Type B pancreatic cell (in vitro differentiated cells): ENCODE results near the gene RIMOC1. TPM values are rescaled to one million over a fixed set of nuclear protein-coding genes. Genes with fewer than 3 reads are reported as not detected.

Experiments used
- DNase-seq: peaks from one replicate; pipeline ENCODE4 v3.0.0; 2021; ENCODE audit warnings: mixed read lengths; ENCODE audit not compliant: unreplicated experiment; ENCODE audit errors: extremely low spot score
- H3K27ac Mint-ChIP-seq: 2 replicates; pipeline ENCODE4 v1.8.0; 2021; ENCODE audit warnings: mild to moderate bottlenecking, mixed read lengths
- H3K27me3 Mint-ChIP-seq: 2 replicates; pipeline ENCODE4 v1.8.0; 2021; ENCODE audit warnings: mixed read lengths
- H3K36me3 Mint-ChIP-seq: 2 replicates; pipeline ENCODE4 v1.8.0; 2021; ENCODE audit warnings: mixed read lengths
- H3K4me1 Mint-ChIP-seq: one replicate; pipeline ENCODE4 v1.8.0; 2021; ENCODE audit warnings: mixed read lengths; ENCODE audit not compliant: unreplicated experiment
- H3K4me3 Mint-ChIP-seq: 2 replicates; pipeline ENCODE4 v1.8.0; 2021; ENCODE audit warnings: mild to moderate bottlenecking, mixed read lengths
- H3K9me3 Mint-ChIP-seq: 2 replicates; pipeline ENCODE4 v1.8.0; 2021; ENCODE audit warnings: mixed read lengths
- CTCF ChIP-seq: fragments of 200-600 bp; sonication (generic); conservative IDR thresholded peaks from 2 replicates; pipeline ENCODE4 v1.5.0; 2021; ENCODE audit warnings: antibody characterized with exemption, mild to moderate bottlenecking
- total RNA-seq: library from RNA; stranded (reverse); gene quantifications from 2 replicates; pipeline ENCODE4 v1.2.1, GENCODE V29; 2021; ENCODE audit warnings: low replicate concordance

The RIMOC1 gene
- total RNA-seq, 1 donor from 2014 or later: 39.0 TPM

- no peak for DNase-seq
- peaks cover 18% of the 10 kb centered on the region for H3K4me1 Mint-ChIP-seq
- no peaks in the 10 kb centered on the region for H3K9me3 Mint-ChIP-seq
- peak overlapping the region; percentile 96 for H3K4me3 Mint-ChIP-seq
- TF ChIP-seq CTCF: no peak
- no peaks in the 10 kb centered on the region for H3K27me3 Mint-ChIP-seq
- H3K36me3 Mint-ChIP-seq: peaks cover 4% of the 10 kb centered on the region
- peak overlapping the region; percentile 91 for H3K27ac Mint-ChIP-seq
Measured at GRCh38 chr5:41869151-41869723, 34.9 kb upstream of the RIMOC1 start.

DNA sequence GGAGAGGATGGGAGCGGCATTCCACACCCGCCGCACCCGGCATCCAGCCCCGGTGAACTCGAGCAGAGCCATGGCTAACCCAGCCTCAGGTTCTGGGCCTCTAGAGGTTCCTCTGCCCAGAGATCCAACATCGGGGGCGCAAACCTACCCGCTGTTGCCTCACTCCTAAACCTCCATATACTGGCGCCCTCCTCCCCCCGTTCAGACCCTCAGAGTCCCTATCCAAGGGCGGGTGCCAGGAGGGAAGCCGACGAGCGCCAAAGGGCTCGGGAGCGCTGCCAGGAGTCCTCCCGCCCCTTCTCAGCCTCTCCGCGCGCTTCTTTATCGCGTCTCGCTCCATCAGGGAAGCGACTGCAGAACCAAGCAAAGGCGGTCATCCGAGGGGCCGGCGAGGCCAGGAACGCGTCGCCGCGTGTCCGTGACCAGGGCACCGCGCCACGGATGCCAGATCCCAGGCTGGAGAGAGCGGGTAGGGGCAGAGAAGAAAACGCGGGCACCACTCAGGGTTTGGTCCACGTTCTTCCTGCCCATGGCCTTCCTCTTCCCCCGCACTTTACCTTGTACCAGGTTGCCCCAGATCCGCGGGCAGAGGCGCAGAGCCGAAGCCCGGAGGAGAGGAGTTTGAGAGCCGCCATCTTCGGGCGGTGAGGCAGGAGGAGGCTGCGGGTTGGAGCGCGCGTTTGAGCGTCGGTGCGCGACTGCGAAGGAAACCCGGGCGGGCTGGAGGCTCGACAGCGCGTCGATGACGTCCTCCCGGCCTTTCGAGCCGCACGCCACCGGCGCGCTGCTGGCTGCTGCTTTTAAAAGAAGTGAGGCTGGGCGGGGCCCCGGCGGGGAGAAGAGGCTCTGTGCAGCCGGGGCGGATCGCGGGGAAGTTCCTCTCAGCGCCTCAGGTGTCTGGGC is 34.2 kb upstream of the RIMOC1 start, which contains the start of gene OXCT1:
OXCT1 (minus strand) TSS at position 702 of the 903 bp plus-strand sequence; CDS start at position 635, 67 bp downstream.
- Mint-ChIP-seq H3K9me3 (no peaks in the 10 kb centered on the region), H3K4me1 (peaks cover 14% of the 10 kb centered on the region), H3K27me3 (no peaks in the 10 kb centered on the region), H3K4me3 (peak within 1 kb of the TSS; percentile 96), H3K36me3 (peaks cover 4% of the 10 kb centered on the region), H3K27ac (peak within 1 kb of the TSS; percentile 91)
- peak; percentile 84 for DNase-seq
- TF ChIP-seq CTCF: no peak

- Mint-ChIP-seq H3K9me3 (no peaks in the 10 kb centered on the region), H3K4me3 (peak overlapping the region; percentile 96), H3K27ac (peak overlapping the region; percentile 91), H3K36me3 (peaks cover 4% of the 10 kb centered on the region), H3K4me1 (peaks cover 14% of the 10 kb centered on the region), H3K27me3 (no peaks in the 10 kb centered on the region)
- TF ChIP-seq CTCF: peak; percentile 19
- no peak for DNase-seq
Measured at GRCh38 chr5:41870627-41871048, 33.5 kb upstream of the RIMOC1 start.

DNA sequence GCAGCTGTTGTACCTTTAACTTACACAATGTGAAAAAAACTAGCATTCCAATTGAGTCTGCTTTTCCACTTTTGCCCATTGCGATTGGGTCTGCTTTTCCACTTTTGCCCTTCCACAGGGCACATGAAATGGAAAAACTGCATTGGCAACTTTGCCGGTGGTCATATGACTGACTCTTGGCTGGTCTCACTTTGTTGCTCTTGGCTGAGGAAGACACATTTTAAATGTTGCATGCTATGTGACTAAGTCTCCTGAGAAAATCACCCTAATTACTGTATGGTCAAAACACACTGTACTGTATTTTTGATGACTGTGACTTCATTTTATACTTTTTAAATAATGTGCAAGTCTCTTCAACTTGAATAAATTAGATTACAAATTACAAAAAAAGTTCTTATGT is 32.3 kb upstream of the RIMOC1 start:
- no peak for TF ChIP-seq CTCF
- DNase-seq: no peak
- H3K4me3 Mint-ChIP-seq: no peak overlapping the region
- no peaks in the 10 kb centered on the region for H3K9me3 Mint-ChIP-seq
- H3K27ac Mint-ChIP-seq: no peak overlapping the region
- H3K27me3 Mint-ChIP-seq: no peaks in the 10 kb centered on the region
- H3K4me1 Mint-ChIP-seq: peaks cover 14% of the 10 kb centered on the region
- H3K36me3 Mint-ChIP-seq: peaks cover 4% of the 10 kb centered on the region

GRCh38 chr5:41874512-41875060 is 29.6 kb upstream of the RIMOC1 start:
- Mint-ChIP-seq H3K4me3 (no peak overlapping the region), H3K9me3 (no peaks in the 10 kb centered on the region), H3K36me3 (no peaks in the 10 kb centered on the region), H3K27ac (no peak overlapping the region), H3K27me3 (no peaks in the 10 kb centered on the region), H3K4me1 (peaks cover 12% of the 10 kb centered on the region)
- DNase-seq: no peak
- no peak for TF ChIP-seq CTCF
